Measurements from ENCODE around the gene SCFD2. TPM values are rescaled to one million over a fixed set of nuclear protein-coding genes. Genes with fewer than 3 reads are reported as not detected.

SCFD2 gene
- total RNA-seq, 1 donor from 2014 or later, result 11.9 TPM

DNA sequence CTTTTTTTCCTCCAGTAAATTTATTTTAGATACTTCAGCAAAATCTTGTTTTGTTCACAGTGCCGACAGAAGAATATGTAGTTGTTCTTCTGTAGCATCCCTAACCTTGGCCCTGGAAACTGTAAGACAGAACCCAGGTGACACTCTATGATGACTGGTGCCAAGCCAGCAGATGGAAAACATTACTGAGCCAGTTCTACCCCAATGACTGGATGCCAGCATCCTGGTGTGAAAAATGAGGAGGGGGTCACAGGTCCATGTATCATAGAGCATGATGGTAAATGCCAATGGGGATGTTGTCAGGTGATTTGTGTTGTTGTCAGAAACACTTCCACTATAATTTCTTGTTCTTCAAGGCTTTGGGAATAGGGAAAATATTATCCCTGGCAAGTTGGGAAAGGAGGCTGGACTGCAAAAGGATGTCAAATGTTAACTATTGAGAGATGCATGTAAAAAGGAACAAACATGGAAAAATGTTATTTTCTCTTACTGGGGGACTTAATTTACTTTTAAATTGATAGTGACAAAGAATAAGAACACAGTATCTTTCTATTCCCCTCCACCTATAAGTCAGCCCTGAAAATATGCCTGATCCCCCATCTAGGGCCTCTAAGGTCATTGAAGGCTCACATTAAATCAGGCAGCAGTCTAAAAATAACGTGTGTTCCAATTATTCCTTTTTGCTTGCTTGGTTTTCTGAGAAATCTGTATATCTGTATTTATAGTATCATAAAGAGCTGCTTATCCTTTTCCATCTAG is 343.9 kb downstream of the SCFD2 start:
- Mint-ChIP-seq H3K9me3 (ENCODE audit: unreplicated experiment) (no peaks in the 10 kb centered on the region), H3K27me3 (ENCODE audit: low read depth, unreplicated experiment) (no peaks in the 10 kb centered on the region), H3K36me3 (ENCODE audit: low read depth, unreplicated experiment) (no peaks in the 10 kb centered on the region), H3K27ac (ENCODE audit: unreplicated experiment) (no peak overlapping the region), H3K4me3 (ENCODE audit: unreplicated experiment) (no peak overlapping the region), H3K4me1 (ENCODE audit: low read depth, unreplicated experiment) (peaks cover 19% of the 10 kb centered on the region)
- Histone ChIP-seq H3K4me3 (ENCODE audit: insufficient read depth, low read depth, low read length) (no peak overlapping the region), H3K27me3 (ENCODE audit: insufficient read depth, low read length) (no peaks in the 10 kb centered on the region), H3K9me3 (ENCODE audit: insufficient read depth, low read depth, low read length) (no peaks in the 10 kb centered on the region), H3K36me3 (ENCODE audit: insufficient read depth, low read length) (no peaks in the 10 kb centered on the region), H3K9ac (ENCODE audit: low read length) (no peak overlapping the region), H3K79me2 (ENCODE audit: insufficient read depth, low read length) (no peaks in the 10 kb centered on the region), H3K4me2 (ENCODE audit: low read length) (no peak overlapping the region), H4K20me1 (ENCODE audit: insufficient read depth, low read length) (no peaks in the 10 kb centered on the region), H3K4me1 (ENCODE audit: insufficient read depth, low read length) (peaks cover 13% of the 10 kb centered on the region), H3K27ac (ENCODE audit: low read depth, low read length) (no peak overlapping the region), H2AFZ (ENCODE audit: low read depth, low read length) (no peak overlapping the region)
- no peak for DNase-seq (ENCODE audit: low read depth)
- FAIRE-seq, result no peak
- TF ChIP-seq, protein P1, sequence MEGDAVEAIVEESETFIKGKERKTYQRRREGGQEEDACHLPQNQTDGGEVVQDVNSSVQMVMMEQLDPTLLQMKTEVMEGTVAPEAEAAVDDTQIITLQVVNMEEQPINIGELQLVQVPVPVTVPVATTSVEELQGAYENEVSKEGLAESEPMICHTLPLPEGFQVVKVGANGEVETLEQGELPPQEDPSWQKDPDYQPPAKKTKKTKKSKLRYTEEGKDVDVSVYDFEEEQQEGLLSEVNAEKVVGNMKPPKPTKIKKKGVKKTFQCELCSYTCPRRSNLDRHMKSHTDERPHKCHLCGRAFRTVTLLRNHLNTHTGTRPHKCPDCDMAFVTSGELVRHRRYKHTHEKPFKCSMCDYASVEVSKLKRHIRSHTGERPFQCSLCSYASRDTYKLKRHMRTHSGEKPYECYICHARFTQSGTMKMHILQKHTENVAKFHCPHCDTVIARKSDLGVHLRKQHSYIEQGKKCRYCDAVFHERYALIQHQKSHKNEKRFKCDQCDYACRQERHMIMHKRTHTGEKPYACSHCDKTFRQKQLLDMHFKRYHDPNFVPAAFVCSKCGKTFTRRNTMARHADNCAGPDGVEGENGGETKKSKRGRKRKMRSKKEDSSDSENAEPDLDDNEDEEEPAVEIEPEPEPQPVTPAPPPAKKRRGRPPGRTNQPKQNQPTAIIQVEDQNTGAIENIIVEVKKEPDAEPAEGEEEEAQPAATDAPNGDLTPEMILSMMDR (IDR thresholded peaks at IDR 0.05; ENCODE audit: insufficient read depth, low read depth, low read length), result no peak
- no peak for TF ChIP-seq EZH2 (IDR thresholded peaks at IDR 0.05; ENCODE audit: insufficient read depth, low read length)

DNA sequence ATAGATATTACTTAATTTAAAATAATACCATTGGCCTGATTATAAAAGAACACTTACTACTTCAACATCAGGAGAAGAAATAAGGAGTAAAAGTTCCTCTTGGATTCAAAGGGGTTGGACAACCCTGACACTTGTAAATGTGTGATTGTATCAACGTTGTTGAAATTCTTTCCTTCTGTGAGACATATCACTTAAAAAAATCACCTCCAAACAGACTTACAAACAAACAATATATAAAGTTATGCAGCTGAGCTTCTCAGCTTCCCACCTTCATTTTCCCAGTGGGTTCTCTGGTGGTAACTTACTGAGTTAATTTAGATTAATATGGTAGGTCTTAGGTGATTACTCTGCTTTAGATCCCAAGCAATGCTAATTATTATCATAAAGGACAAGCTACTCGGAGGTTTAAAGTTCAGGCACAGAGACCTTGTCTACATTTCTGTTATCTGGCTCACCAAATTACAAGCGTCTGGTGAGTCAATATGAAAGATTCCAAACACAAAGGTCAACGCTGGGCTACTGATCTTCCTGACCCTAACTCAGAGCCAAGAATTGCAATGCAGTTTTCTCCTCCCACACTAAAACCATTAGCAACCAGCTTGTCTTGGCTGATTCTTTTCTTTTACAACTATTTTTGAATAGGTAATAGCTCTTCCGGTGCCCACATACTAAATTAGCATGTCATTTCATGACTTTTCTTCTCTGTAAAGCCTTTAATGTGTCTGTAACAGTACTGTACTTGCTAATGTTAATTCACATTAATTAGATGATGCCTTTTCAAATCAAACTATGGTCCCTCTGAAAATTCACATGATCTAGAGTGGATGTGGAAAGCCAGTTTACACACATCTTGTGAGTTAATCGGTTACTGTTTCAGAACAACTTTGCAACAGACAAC is 346.1 kb downstream of the SCFD2 start:
- Histone ChIP-seq H3K36me3 (ENCODE audit: insufficient read depth, low read length) (no peaks in the 10 kb centered on the region), H3K27ac (ENCODE audit: low read depth, low read length) (no peak overlapping the region), H3K9ac (ENCODE audit: low read length) (no peak overlapping the region), H3K4me2 (ENCODE audit: low read length) (peak overlapping the region; percentile 43), H3K4me1 (ENCODE audit: insufficient read depth, low read length) (peaks cover 19% of the 10 kb centered on the region), H3K4me3 (ENCODE audit: insufficient read depth, low read depth, low read length) (no peak overlapping the region), H3K9me3 (ENCODE audit: insufficient read depth, low read depth, low read length) (no peaks in the 10 kb centered on the region), H3K27me3 (ENCODE audit: insufficient read depth, low read length) (no peaks in the 10 kb centered on the region), H4K20me1 (ENCODE audit: insufficient read depth, low read length) (no peaks in the 10 kb centered on the region), H2AFZ (ENCODE audit: low read depth, low read length) (no peak overlapping the region), H3K79me2 (ENCODE audit: insufficient read depth, low read length) (no peaks in the 10 kb centered on the region)
- Mint-ChIP-seq H3K36me3 (ENCODE audit: low read depth, unreplicated experiment) (no peaks in the 10 kb centered on the region), H3K4me1 (ENCODE audit: low read depth, unreplicated experiment) (peaks cover 31% of the 10 kb centered on the region), H3K4me3 (ENCODE audit: unreplicated experiment) (no peak overlapping the region), H3K27me3 (ENCODE audit: low read depth, unreplicated experiment) (no peaks in the 10 kb centered on the region), H3K27ac (ENCODE audit: unreplicated experiment) (peak overlapping the region; percentile 70), H3K9me3 (ENCODE audit: unreplicated experiment) (no peaks in the 10 kb centered on the region)
- TF ChIP-seq, protein P1 (IDR thresholded peaks at IDR 0.05; ENCODE audit: insufficient read depth, low read depth, low read length), result no peak
- no peak for TF ChIP-seq EZH2 (IDR thresholded peaks at IDR 0.05; ENCODE audit: insufficient read depth, low read length)
- peak; percentile 77 for DNase-seq (ENCODE audit: low read depth)
- FAIRE-seq, result peak; percentile 45

Measured in astrocyte (in vitro differentiated cells and primary cell).